CD14-positive monocyte (primary cell): ENCODE measurements around the gene SIPA1L3. TPM values are rescaled to one million over a fixed set of nuclear protein-coding genes. Genes with fewer than 3 reads are reported as not detected.

Experiments used
- DNase-seq, 3 donors: peaks; one replicate each; pipeline ENCODE4 v3.0.0-alpha.2; 2011 to 2022
- H2AFZ ChIP-seq: 2 replicates; pipeline ENCODE4 v1.6.0; 2012; ENCODE audit warnings: mild to moderate bottlenecking, low read depth, low read length, inconsistent platforms; ENCODE audit not compliant: insufficient read depth, poor library complexity, severe bottlenecking
- H3K27ac ChIP-seq, 2 donors: 1 replicate in 1 of 2; 2 replicates in 1 of 2; pipeline ENCODE4 v1.5.1; 2012 to 2013; ENCODE audit warnings: low read length in 2 of 2, control low read depth in 1 of 2, inconsistent platforms in 1 of 2, low read depth in 1 of 2, mild to moderate bottlenecking in 1 of 2
- H3K27me3 ChIP-seq, 2 donors: one replicate each; pipeline versions ENCODE4 v1.6.0 to v1.6.1; 2011 to 2013; ENCODE audit warnings: low read length in 2 of 2; ENCODE audit not compliant: control insufficient read depth in 2 of 2, insufficient read depth in 2 of 2
- H3K36me3 ChIP-seq, 2 donors: replicated peaks in 1 of 2; 1 replicate in 1 of 2; 2 replicates in 1 of 2; pipeline versions ENCODE4 v1.5.1 to v1.6.1; 2012 to 2013; ENCODE audit warnings: low read length in 2 of 2, control low read depth in 1 of 2, inconsistent platforms in 1 of 2, mild to moderate bottlenecking in 1 of 2; ENCODE audit not compliant: insufficient read depth in 2 of 2, control insufficient read depth in 1 of 2
- H3K4me1 ChIP-seq, 2 donors: 1 replicate in 1 of 2; 2 replicates in 1 of 2; pipeline versions ENCODE4 v1.5.1 to v1.6.1; 2012 to 2013; ENCODE audit warnings: low read length in 2 of 2, control low read depth in 1 of 2, inconsistent platforms in 1 of 2, mild to moderate bottlenecking in 1 of 2, moderate library complexity in 1 of 2; ENCODE audit not compliant: insufficient read depth in 2 of 2, control insufficient read depth in 1 of 2
- H3K4me2 ChIP-seq: replicated peaks from 2 replicates; pipeline ENCODE3; 2012; ENCODE audit warnings: low read length, moderate library complexity, mild to moderate bottlenecking; ENCODE audit not compliant: poor library complexity, severe bottlenecking; ENCODE audit errors: extremely low read depth
- H3K4me3 ChIP-seq, 3 experiments: fragments of 200-600 bp in 1 of 3; sonication (generic) in 1 of 3; replicated peaks in 1 of 3; 1 replicate in 2 of 3; 2 replicates in 1 of 3; pipeline ENCODE4 v1.5.1; 2011 to 2013; ENCODE audit warnings: low read length in 3 of 3, mild to moderate bottlenecking in 3 of 3, control low read depth in 2 of 3, low read depth in 2 of 3, inconsistent platforms in 1 of 3, moderate library complexity in 1 of 3
- H3K79me2 ChIP-seq: 2 replicates; pipeline ENCODE4 v1.6.0; 2012; ENCODE audit warnings: mild to moderate bottlenecking, control low read depth, inconsistent platforms, low read length, moderate library complexity; ENCODE audit not compliant: insufficient read depth
- H3K9ac ChIP-seq: 2 replicates; pipeline ENCODE4 v1.6.0; 2017; ENCODE audit warnings: low read length, mild to moderate bottlenecking; ENCODE audit not compliant: insufficient read depth, poor library complexity, severe bottlenecking
- H3K9me3 ChIP-seq, 2 donors: replicated peaks in 1 of 2; 1 replicate in 1 of 2; 2 replicates in 1 of 2; pipeline versions ENCODE4 v1.5.1 to v1.6.1; 2012 to 2013; ENCODE audit warnings: low read length in 2 of 2, control low read depth in 1 of 2; ENCODE audit not compliant: control insufficient read depth in 1 of 2, insufficient read depth in 1 of 2
- H4K20me1 ChIP-seq: 2 replicates; pipeline ENCODE4 v1.6.0; 2012; ENCODE audit warnings: mild to moderate bottlenecking, low read length, control low read depth, moderate library complexity; ENCODE audit not compliant: insufficient read depth
- H3K27ac Mint-ChIP-seq, 7 donors: one replicate each; pipeline ENCODE4 v1.8.0; 2020; ENCODE audit warnings: mild to moderate bottlenecking in 7 of 7, mixed read lengths in 7 of 7, moderate library complexity in 6 of 7, inconsistent platforms in 2 of 7
- H3K27me3 Mint-ChIP-seq, 3 donors: one replicate each; pipeline ENCODE4 v1.8.0; 2021 to 2022; ENCODE audit warnings: low read depth in 3 of 3, mild to moderate bottlenecking in 3 of 3, mixed read lengths in 3 of 3, moderate library complexity in 3 of 3, inconsistent platforms in 1 of 3
- H3K36me3 Mint-ChIP-seq, 2 donors: one replicate each; pipeline ENCODE4 v1.8.0; 2020; ENCODE audit warnings: mixed read lengths in 2 of 2, inconsistent platforms in 1 of 2, mild to moderate bottlenecking in 1 of 2
- H3K4me1 Mint-ChIP-seq: one replicate; pipeline ENCODE4 v1.8.0; 2020; ENCODE audit warnings: mild to moderate bottlenecking, mixed read lengths
- H3K4me3 Mint-ChIP-seq, 2 donors: one replicate each; pipeline ENCODE4 v1.8.0; 2020; ENCODE audit warnings: mild to moderate bottlenecking in 2 of 2, mixed read lengths in 2 of 2, moderate library complexity in 1 of 2
- H3K9me3 Mint-ChIP-seq, 7 donors: one replicate each; pipeline ENCODE4 v1.8.0; 2020 to 2022; ENCODE audit warnings: mixed read lengths in 7 of 7, mild to moderate bottlenecking in 6 of 7, moderate library complexity in 6 of 7, inconsistent platforms in 2 of 7
- whole genome bisulfite sequencing: methylation state at CpG from one replicate; pipeline ENCODE4 v1.1.5; 2013; ENCODE audit warnings: missing lambda C conversion rate; ENCODE audit not compliant: insufficient coverage; 5-methylcytosine and 5-hydroxymethylcytosine counted together
- intact Hi-C, 2 donors: fragments of 100-400 bp; cut with micrococcal nuclease; formaldehyde crosslinking; loops; one replicate each; pipeline versions ENCODE4 v1.15.0 to v1.15.1; 2023
- polyA plus RNA-seq, 3 donors: library from polyadenylated mRNA; depleted of rRNA in 1 of 3; unstranded in 2 of 3; stranded (reverse) in 1 of 3; fragments of 300-500 nt in 2 of 3; fragments of >200 nt in 1 of 3; fragmentation: Illumina TruSeq in 2 of 3; gene quantifications; 1 replicate in 2 of 3; 2 replicates in 1 of 3; pipeline ENCODE4 v1.2.3, GENCODE V29; 2012 to 2021
- TF ChIP-seq, protein P1 (sequence below): fragments of 200-600 bp; IDR thresholded peaks from one replicate; pipeline ENCODE4 v1.8.0; 2022; ENCODE audit warnings: antibody characterized with exemption, mild to moderate bottlenecking

The SIPA1L3 gene
- polyA plus RNA-seq, 3 donors: 0.55 to 4.5 (median 0.99) TPM

DNA sequence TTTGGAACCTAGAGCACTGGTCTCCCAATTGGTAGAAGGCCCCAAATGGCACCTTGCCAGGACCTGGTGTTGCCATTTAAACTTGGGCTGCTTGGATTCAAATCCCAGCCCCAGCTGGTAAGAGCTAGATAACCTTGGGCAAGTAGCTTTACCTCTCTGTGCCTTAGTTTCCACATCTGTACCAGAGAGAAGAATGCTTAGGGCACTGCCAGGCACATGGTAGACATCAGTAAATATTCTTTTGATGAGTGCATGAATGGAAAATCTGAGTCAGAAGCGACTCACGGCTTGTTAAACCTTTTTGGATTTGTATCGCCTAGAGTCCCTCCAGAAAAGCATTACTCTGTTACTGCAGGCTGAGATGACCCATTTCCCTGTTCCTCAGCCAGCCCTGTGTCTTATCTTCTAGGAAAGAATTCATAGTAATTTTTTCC lies 90.9 kb downstream of the SIPA1L3 start:
- Mint-ChIP-seq H3K36me3 (peaks cover 4% of the 10 kb centered on the region in 2 donors), H3K9me3 (peaks cover 0 to 2% (median 0%) of the 10 kb centered on the region in 7 donors), H3K27ac (no peak overlapping the region), H3K4me3 (no peak overlapping the region), H3K27me3 (peaks cover 0 to 6% (median 0%) of the 10 kb centered on the region in 3 donors), H3K4me1 (peaks cover 10% of the 10 kb centered on the region)
- Histone ChIP-seq H3K4me2 (no peak overlapping the region), H3K36me3 (no peaks in the 10 kb centered on the region), H2AFZ (no peak overlapping the region), H3K27ac (no peak overlapping the region), H3K4me3 (no peak overlapping the region), H3K27me3 (no peaks in the 10 kb centered on the region), H3K9ac (no peak overlapping the region), H3K9me3 (no peaks in the 10 kb centered on the region), H3K79me2 (no peaks in the 10 kb centered on the region), H4K20me1 (peaks cover 4% of the 10 kb centered on the region), H3K4me1 (peaks cover 2 to 14% of the 10 kb centered on the region in 2 donors)
- TF ChIP-seq, protein P1, sequence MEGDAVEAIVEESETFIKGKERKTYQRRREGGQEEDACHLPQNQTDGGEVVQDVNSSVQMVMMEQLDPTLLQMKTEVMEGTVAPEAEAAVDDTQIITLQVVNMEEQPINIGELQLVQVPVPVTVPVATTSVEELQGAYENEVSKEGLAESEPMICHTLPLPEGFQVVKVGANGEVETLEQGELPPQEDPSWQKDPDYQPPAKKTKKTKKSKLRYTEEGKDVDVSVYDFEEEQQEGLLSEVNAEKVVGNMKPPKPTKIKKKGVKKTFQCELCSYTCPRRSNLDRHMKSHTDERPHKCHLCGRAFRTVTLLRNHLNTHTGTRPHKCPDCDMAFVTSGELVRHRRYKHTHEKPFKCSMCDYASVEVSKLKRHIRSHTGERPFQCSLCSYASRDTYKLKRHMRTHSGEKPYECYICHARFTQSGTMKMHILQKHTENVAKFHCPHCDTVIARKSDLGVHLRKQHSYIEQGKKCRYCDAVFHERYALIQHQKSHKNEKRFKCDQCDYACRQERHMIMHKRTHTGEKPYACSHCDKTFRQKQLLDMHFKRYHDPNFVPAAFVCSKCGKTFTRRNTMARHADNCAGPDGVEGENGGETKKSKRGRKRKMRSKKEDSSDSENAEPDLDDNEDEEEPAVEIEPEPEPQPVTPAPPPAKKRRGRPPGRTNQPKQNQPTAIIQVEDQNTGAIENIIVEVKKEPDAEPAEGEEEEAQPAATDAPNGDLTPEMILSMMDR: no peak
- no peak for DNase-seq
- intact Hi-C loops: no loop called here
- WGBS: no CpG with 5 or more reads among the region's 3 CpGs

DNA sequence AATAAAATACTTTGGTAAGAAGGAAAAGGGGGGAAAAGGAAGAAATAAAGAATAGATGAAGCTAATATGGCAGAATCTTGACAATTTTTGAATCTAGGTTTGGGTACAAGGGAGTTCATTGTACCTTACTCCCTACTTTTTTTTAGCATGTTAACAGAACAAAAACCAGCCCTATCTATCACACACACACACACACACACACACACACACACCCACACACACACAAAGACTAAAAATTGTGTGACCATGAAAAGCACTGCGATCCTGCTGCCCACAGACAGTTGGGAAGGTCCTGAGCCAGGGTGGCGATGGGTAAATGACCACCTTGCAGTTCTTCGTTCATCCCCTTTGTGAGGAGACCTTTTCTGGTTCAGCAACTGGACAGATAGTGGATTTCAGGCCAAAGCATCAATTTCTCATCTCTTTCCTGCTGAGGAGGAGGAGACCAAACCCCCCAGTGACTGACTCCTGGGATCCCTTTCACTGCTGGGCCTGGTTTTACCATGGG lies 91.8 kb downstream of the SIPA1L3 start:
- Histone ChIP-seq H3K4me1 (peaks cover 11 to 23% of the 10 kb centered on the region in 2 donors), H3K9ac (no peak overlapping the region), H3K36me3 (no peaks in the 10 kb centered on the region), H4K20me1 (peaks cover 8% of the 10 kb centered on the region), H3K27ac (no peak overlapping the region), H3K4me3 (no peak overlapping the region), H3K27me3 (no peaks in the 10 kb centered on the region), H2AFZ (no peak overlapping the region), H3K4me2 (no peak overlapping the region), H3K79me2 (no peaks in the 10 kb centered on the region), H3K9me3 (no peaks in the 10 kb centered on the region)
- DNase-seq: no peak
- Mint-ChIP-seq H3K36me3 (peaks cover 4% of the 10 kb centered on the region in 2 donors), H3K4me3 (no peak overlapping the region), H3K27me3 (peaks cover 0 to 6% (median 0%) of the 10 kb centered on the region in 3 donors), H3K27ac (peak overlapping the region in 3 of 7 donors; percentile 11 to 47 (median 24)), H3K9me3 (peaks cover 0 to 2% (median 0%) of the 10 kb centered on the region in 7 donors), H3K4me1 (peaks cover 10% of the 10 kb centered on the region)
- intact Hi-C loops: no loop called here
- TF ChIP-seq, protein P1: no peak
- WGBS: no CpG with 5 or more reads among the region's 3 CpGs
